Activated CD8-positive, alpha-beta T cell treated with anti-CD3 and anti-CD28 coated beads, Interleukin-2, amount 10 ng/mL, durations not matched to agents 7 days and 5 days (primary cell): ENCODE measurements around the gene ADRB2. TPM values are rescaled to one million over a fixed set of nuclear protein-coding genes. Genes with fewer than 3 reads are reported as not detected.
"Not testable (repeated sequence)": the region's sequence is repeated elsewhere in the genome, so short reads cannot be mapped to it uniquely, and the experiment has no call there.

Experiments
- ATAC-seq: fragments of 150-1000 bp; cut with Tn5 transposase; one replicate; pipeline ENCODE4 v1.10.0; 2021; ENCODE audit warnings: moderate library complexity
- CTCF ChIA-PET: fragments of 350-600 bp; sonication (Branson Sonifier 250); formaldehyde crosslinking; loops from one replicate; lab custom pipeline; 2021; ENCODE audit warnings: antibody characterized with exemption; lab: Charles Lee
- POLR2A ChIA-PET: fragments of 350-600 bp; sonication (Branson Sonifier 250); formaldehyde crosslinking; loops from one replicate; lab custom pipeline; 2021; ENCODE audit warnings: antibody characterized with exemption; lab: Charles Lee
- DNase-seq: peaks from one replicate; pipeline ENCODE4 v3.0.0-alpha.2; 2020
- H3K27ac Mint-ChIP-seq: one replicate; pipeline ENCODE4 v1.8.0; 2021; ENCODE audit warnings: mild to moderate bottlenecking, mixed read lengths
- H3K27me3 Mint-ChIP-seq: one replicate; pipeline ENCODE4 v1.8.0; 2021; ENCODE audit warnings: low read depth, mixed read lengths
- H3K36me3 Mint-ChIP-seq: one replicate; pipeline ENCODE4 v1.8.0; 2021; ENCODE audit warnings: low read depth, mixed read lengths
- H3K4me1 Mint-ChIP-seq: one replicate; pipeline ENCODE4 v1.8.0; 2021; ENCODE audit warnings: low read depth, mixed read lengths
- H3K4me3 Mint-ChIP-seq: one replicate; pipeline ENCODE4 v1.8.0; 2021; ENCODE audit warnings: mild to moderate bottlenecking, mixed read lengths
- H3K9me3 Mint-ChIP-seq: one replicate; pipeline ENCODE4 v1.8.0; 2022; ENCODE audit warnings: mixed read lengths; ENCODE audit not compliant: insufficient read depth
- total RNA-seq, 2 experiments: library from RNA; stranded (reverse); gene quantifications; one replicate each; pipeline ENCODE4 v1.2.3, GENCODE V29; 2021

ADRB2 gene
- total RNA-seq, 2 experiments from 2014 or later: 2.2 to 2.3 TPM

GRCh38 chr5:148873690-148874485 is 47.5 kb downstream of the ADRB2 start:
- Mint-ChIP-seq H3K27ac (no peak overlapping the region), H3K4me1 (no peaks in the 10 kb centered on the region), H3K9me3 (no peaks in the 10 kb centered on the region), H3K27me3 (peaks cover 11% of the 10 kb centered on the region), H3K4me3 (no peak overlapping the region), H3K36me3 (no peaks in the 10 kb centered on the region)
- POLR2A ChIA-PET: no interaction called here
- ATAC-seq: no peak
- no peak for DNase-seq
- CTCF ChIA-PET: interaction anchor here (2.2 kb wide), 1 partner anchor 83 kb away, joined by 7 read pairs; no protein-coding TSS in a partner anchor

- ATAC-seq: no peak
- no peaks in the 10 kb centered on the region for H3K4me1 Mint-ChIP-seq
- DNase-seq: no peak
- H3K27me3 Mint-ChIP-seq: peaks cover 12% of the 10 kb centered on the region
- H3K27ac Mint-ChIP-seq: no peak overlapping the region
- no peak overlapping the region for H3K4me3 Mint-ChIP-seq
- no peaks in the 10 kb centered on the region for H3K9me3 Mint-ChIP-seq
- POLR2A ChIA-PET: no interaction called here
- CTCF ChIA-PET: no interaction called here
- no peaks in the 10 kb centered on the region for H3K36me3 Mint-ChIP-seq
Measured at GRCh38 chr5:148875205-148875875, 48.9 kb downstream of the ADRB2 start.

GRCh38 chr5:148877436-148877835 is 51.0 kb downstream of the ADRB2 start:
- CTCF ChIA-PET, H3K27ac Mint-ChIP-seq, POLR2A ChIA-PET, ATAC-seq, H3K36me3 Mint-ChIP-seq, H3K4me1 Mint-ChIP-seq, DNase-seq, H3K9me3 Mint-ChIP-seq, H3K4me3 Mint-ChIP-seq: not testable (repeated sequence)
- peaks cover 16% of the 10 kb centered on the region for H3K27me3 Mint-ChIP-seq

Other genes with a start within 250 kb of the ADRB2 start
- gene HTR4, start 172.1 kb upstream of the ADRB2 start, total RNA-seq: not detected
- gene SH3TC2, start 236.5 kb downstream of the ADRB2 start, total RNA-seq: not detected